RWPE2 (cell line): ENCODE measurements around the gene GSTA1.
"Not testable (repeated sequence)": the region's sequence is repeated elsewhere in the genome, so short reads cannot be mapped to it uniquely, and the experiment has no call there.

Experiments used
- ATAC-seq: fragments of 200-7000 bp; cut with Tn5 transposase; 3 replicates; pipeline ENCODE4 v1.9.1; 2021; ENCODE audit warnings: low read depth
- DNase-seq: peaks from one replicate; pipeline ENCODE4 v3.0.0-alpha.2; 2020; ENCODE audit warnings: low spot score
- H3K27ac ChIP-seq: fragments of 450-650 bp; 2 replicates; pipeline ENCODE4 v1.5.1; 2017; ENCODE audit warnings: mild to moderate bottlenecking; ENCODE audit not compliant: poor library complexity, severe bottlenecking
- H3K27me3 ChIP-seq: fragments of 250-450 bp; sonication (Bioruptor Pico); 2 replicates; pipeline ENCODE4 v1.5.1; 2021; ENCODE audit warnings: mild to moderate bottlenecking, moderate library complexity; ENCODE audit not compliant: insufficient read depth, poor library complexity, severe bottlenecking
- H3K36me3 ChIP-seq: fragments of 250-450 bp; sonication (Bioruptor Pico); 2 replicates; pipeline ENCODE4 v1.5.1; 2020; ENCODE audit warnings: low read depth, mild to moderate bottlenecking, moderate library complexity
- H3K4me1 ChIP-seq: fragments of 250-450 bp; sonication (Bioruptor Pico); 2 replicates; pipeline ENCODE4 v1.5.1; 2021; ENCODE audit warnings: mild to moderate bottlenecking, moderate library complexity; ENCODE audit not compliant: insufficient read depth, poor library complexity, severe bottlenecking
- H3K4me3 ChIP-seq: fragments of 250-450 bp; sonication (Bioruptor Pico); 2 replicates; pipeline ENCODE4 v1.5.1; 2021; ENCODE audit warnings: mild to moderate bottlenecking, moderate library complexity; ENCODE audit not compliant: severe bottlenecking
- H3K9me3 ChIP-seq: fragments of 250-450 bp; sonication (Bioruptor Pico); 2 replicates; pipeline ENCODE4 v1.5.1; 2021; ENCODE audit warnings: mild to moderate bottlenecking, moderate library complexity; ENCODE audit not compliant: severe bottlenecking
- CTCF ChIP-seq: fragments of 450-650 bp; IDR thresholded peaks from one replicate; pipeline ENCODE4 v1.5.1; 2017; ENCODE audit warnings: mild to moderate bottlenecking, moderate library complexity; ENCODE audit not compliant: poor library complexity, severe bottlenecking

The GSTA1 gene

GRCh38 chr6:52801188-52801841 is 2.3 kb downstream of the GSTA1 start:
- ATAC-seq = no peak
- TF ChIP-seq CTCF = no peak
- no peak for DNase-seq
- Histone ChIP-seq H3K27me3 (no peaks in the 10 kb centered on the region), H3K9me3 (no peaks in the 10 kb centered on the region), H3K27ac (no peak overlapping the region), H3K4me1 (no peaks in the 10 kb centered on the region), H3K36me3 (no peaks in the 10 kb centered on the region), H3K4me3 (no peak overlapping the region)

GRCh38 chr6:52799272-52799671 is 4.3 kb downstream of the GSTA1 start:
- not testable (repeated sequence) for ATAC-seq, H3K27me3 ChIP-seq, H3K9me3 ChIP-seq, H3K27ac ChIP-seq, DNase-seq, H3K36me3 ChIP-seq, H3K4me1 ChIP-seq, H3K4me3 ChIP-seq

GRCh38 chr6:52794366-52794765 is 9.2 kb downstream of the GSTA1 start:
- not testable (repeated sequence) for H3K27me3 ChIP-seq, H3K36me3 ChIP-seq, H3K27ac ChIP-seq, ATAC-seq, DNase-seq, H3K4me1 ChIP-seq, H3K9me3 ChIP-seq, H3K4me3 ChIP-seq

- DNase-seq = no peak
- H3K4me1 ChIP-seq = no peaks in the 10 kb centered on the region
- H3K27ac ChIP-seq = no peak overlapping the region
Observed at GRCh38 chr6:52790861-52791260, 12.8 kb downstream of the GSTA1 start.

GRCh38 chr6:52789658-52790057 is 14.0 kb downstream of the GSTA1 start:
- H3K4me1 ChIP-seq, ATAC-seq, H3K9me3 ChIP-seq, DNase-seq, H3K27ac ChIP-seq, H3K36me3 ChIP-seq, H3K4me3 ChIP-seq, H3K27me3 ChIP-seq: not testable (repeated sequence)

More at GRCh38 chr6:52790861-52791260, 12.8 kb downstream of the GSTA1 start:
- no peak overlapping the region for H3K4me3 ChIP-seq
- H3K9me3 ChIP-seq = no peaks in the 10 kb centered on the region
- no peaks in the 10 kb centered on the region for H3K27me3 ChIP-seq
- no peaks in the 10 kb centered on the region for H3K36me3 ChIP-seq
- ATAC-seq = no peak
- TF ChIP-seq CTCF = no peak

GRCh38 chr6:52788478-52788877 is 15.1 kb downstream of the GSTA1 start:
- H3K27ac ChIP-seq = no peak overlapping the region
- H3K9me3 ChIP-seq = no peaks in the 10 kb centered on the region
- TF ChIP-seq CTCF = no peak
- ATAC-seq (no peak), DNase-seq (no peak)
- no peaks in the 10 kb centered on the region for H3K4me1 ChIP-seq
- H3K27me3 ChIP-seq = no peaks in the 10 kb centered on the region
- no peaks in the 10 kb centered on the region for H3K36me3 ChIP-seq
- no peak overlapping the region for H3K4me3 ChIP-seq
